GM12865 (cell line): ENCODE measurements around the gene MMAB.

Source experiments
- DNase-seq: peaks from one replicate; pipeline ENCODE4 v3.0.0; 2010; ENCODE audit warnings: low read depth
- H3K4me3 ChIP-seq: 2 replicates; pipeline ENCODE4 v1.5.1; 2011; ENCODE audit warnings: mild to moderate bottlenecking, low read depth, low read length, control low read depth
- CTCF ChIP-seq: IDR thresholded peaks from 2 replicates; pipeline ENCODE4 v1.5.1; 2011; ENCODE audit warnings: low read length, control low read depth, low read depth, inconsistent platforms; ENCODE audit not compliant: insufficient read depth; ENCODE audit errors: missing control alignments

MMAB gene

GRCh38 chr12:109573029-109573913 lies at the start of gene MMAB, which contains the start of gene MVK:
TSS of gene MMAB (minus strand) at chr12:109573504. CDS start at chr12:109573480, 24 bp downstream.
TSS of gene MVK (plus strand) at chr12:109573794. CDS start at chr12:109574823, 1,029 bp downstream.
- no peak for TF ChIP-seq CTCF
- H3K4me3 ChIP-seq: peak within 1 kb of the TSS; percentile 89
- peak; percentile 100 for DNase-seq

DNA sequence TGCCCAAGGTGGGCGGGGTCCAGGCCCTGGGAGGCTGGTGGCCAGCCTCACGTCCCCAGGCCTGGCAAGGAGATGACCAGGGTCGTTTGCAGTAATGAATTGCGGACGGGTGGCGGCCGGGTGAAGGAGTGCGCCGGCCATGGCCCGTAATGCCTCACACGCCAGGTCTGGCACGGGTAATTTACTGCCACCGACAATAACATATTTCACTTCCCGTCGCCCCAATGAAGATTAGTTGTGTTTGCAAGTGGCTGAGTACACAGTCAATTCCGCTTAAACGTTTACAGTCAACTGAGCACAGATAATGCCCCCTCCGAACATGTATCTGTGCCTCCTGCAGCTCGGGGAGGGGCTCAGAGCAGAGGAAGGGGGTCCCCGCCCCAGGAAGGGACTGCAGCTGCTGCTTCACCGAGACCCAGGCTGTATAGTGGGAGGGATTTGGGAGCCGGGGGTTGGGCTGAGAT lies 48.6 kb upstream of the MMAB start:
- no peak for DNase-seq
- no peak overlapping the region for H3K4me3 ChIP-seq

DNA sequence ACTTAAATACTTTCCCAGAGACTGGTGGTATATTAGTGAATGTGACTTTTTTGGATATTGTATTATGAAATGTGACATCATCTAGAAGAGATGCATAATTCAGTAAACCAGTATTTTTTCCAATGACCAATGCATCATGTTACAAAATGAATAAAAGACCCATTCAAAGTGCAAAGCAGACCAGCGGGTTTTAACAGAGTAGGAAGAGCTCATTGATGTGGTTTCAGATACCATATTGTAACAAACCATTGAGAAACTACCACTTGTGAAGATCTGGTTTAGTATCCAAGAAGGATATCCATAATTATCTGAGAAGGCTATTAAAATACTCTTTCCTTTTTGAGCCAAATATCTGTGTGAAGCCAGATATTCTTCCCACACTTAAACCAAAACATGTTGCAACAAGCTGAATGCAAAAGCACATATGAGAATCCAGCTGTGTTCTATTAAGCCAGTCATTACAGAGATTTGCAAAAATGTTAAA lies 47.9 kb upstream of the MMAB start:
- TF ChIP-seq CTCF: no peak
- no peak overlapping the region for H3K4me3 ChIP-seq
- DNase-seq: no peak

More for the DNA sequence above, 48.6 kb upstream of the MMAB start:
- no peak for TF ChIP-seq CTCF

DNA sequence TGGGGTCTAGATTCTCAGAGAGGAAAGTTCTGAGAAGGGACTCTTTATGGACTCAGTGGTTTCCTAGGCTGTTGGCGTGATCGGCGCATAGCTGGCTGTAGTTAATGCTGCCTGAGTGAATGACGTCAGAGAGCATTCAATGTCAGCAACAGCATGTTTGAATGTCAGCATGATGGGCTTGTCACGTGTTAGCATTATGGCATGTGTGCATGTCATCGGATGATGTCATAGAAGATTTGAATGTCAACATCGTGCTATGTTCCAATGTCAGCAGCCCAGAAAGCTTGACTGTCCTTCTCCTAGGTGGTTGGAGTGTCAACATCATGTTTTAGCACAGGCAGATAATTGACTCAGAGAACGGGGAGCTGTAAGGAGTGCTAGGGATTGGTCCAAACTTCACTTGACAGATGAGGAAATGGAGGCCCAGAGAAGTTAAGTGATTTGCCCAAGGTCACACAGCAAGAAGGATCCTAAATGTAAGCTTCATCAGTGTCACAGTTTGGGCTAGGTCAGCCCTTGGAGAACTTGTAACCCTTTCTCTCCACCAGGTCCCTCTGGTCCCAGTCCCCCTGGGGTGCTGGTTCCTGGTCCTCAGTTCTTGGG lies 45.8 kb upstream of the MMAB start:
- TF ChIP-seq CTCF: no peak
- DNase-seq: no peak

GRCh38 chr12:109618082-109618481 lies 44.8 kb upstream of the MMAB start:
- no peak for DNase-seq
- TF ChIP-seq CTCF: no peak
- H3K4me3 ChIP-seq: no peak overlapping the region

More for the DNA sequence above, 45.8 kb upstream of the MMAB start:
- H3K4me3 ChIP-seq: no peak overlapping the region

GRCh38 chr12:109617491-109617890 lies 44.2 kb upstream of the MMAB start:
- DNase-seq: no peak
- no peak overlapping the region for H3K4me3 ChIP-seq
- no peak for TF ChIP-seq CTCF
